M059J (cell line): Measurements from ENCODE around the gene TCEAL7. TPM values are rescaled to one million over a fixed set of nuclear protein-coding genes. Genes with fewer than 3 reads are reported as not detected.
A peak's percentile ranks its signal among the peaks of the same experiment; 100 is the strongest.

Experiments
- DNase-seq: peaks from one replicate; pipeline ENCODE4 v3.0.0-alpha.2; 2012; ENCODE audit warnings: low read depth
- total RNA-seq: library from RNA; depleted of rRNA; stranded (reverse); fragments of >200 nt; shearing (Covaris generic); gene quantifications from 2 replicates; pipeline ENCODE4 v1.2.3, GENCODE V29; 2014; rRNA removed

Gene TCEAL7
- total RNA-seq, 1 experiment from 2014 or later: 6.3 TPM

DNA sequence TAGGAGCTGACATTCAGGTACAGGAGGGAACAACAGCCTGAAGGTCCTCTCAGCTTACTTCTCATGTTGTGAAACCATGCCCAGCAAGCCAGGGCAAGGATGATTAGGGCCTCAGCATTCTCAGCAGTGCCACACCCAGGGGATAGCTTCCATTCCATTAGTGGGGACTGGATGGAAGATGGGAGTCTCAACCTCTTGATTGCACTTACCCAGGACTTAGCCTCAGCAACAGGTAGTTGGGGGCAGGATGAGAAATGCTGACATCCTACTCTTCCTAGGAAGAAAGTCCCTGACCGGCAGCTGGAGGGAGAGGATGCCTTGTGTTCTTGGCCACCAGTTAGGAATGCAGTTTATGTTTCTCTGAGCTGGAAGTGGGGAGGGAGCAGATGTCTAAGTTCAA, 37.5 kb downstream of the TCEAL7 start:
- DNase-seq: no peak

DNA sequence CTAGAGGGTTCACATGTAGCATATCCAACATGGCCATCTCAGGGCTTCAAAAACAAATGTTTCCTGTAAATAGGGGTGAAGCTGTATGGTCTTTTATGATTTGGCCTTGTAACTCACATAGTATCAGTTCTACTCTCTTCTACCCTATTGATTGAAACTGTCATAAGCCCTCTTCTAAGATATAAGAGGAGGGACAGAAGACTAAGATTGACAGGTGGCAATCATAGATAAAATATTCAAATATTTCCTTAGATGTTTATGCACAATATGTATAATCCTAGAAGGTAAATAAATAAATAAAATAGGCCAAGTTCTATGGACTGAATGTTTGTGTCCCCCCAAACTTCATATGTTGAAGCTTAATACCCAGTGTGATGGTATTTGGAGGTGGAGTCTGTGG, 39.4 kb downstream of the TCEAL7 start:
- no peak for DNase-seq

DNA sequence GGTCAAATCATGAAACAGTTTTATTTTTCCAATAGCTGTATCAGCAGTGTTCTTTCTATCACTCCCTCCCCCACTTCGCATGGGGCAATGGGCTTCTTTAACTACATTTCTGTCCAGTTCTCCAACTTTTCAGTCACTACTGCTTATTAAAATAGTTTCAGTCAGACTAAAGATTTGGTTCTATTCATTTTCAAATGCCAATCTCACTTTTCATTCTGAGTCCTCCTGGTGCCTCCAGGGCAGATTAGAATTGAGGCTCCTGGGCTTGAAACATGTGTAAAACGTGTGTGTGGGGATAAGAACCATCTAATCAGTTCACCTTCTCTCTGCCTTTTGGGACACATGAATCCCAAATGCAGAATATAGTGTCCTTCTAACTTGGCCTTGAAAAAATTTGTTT, 42.8 kb downstream of the TCEAL7 start:
- no peak for DNase-seq

DNA sequence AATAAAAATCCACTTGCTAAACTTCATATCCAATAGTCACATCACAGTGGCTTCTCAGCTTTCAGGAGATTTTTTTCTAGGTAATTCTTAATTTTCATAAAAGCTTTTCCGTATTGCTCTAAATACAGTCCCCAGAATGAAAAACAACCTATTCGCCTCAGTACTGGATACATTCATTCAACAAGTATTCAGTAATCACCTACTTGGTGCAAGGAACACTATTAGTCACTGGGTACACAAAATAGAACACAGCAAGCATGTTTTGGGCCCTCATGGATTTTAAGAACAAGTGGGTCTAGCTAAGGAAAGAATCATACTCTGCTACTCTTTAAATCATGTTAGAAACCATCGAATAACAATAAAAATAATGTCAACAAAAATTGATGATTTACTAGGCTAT, 43.5 kb downstream of the TCEAL7 start:
- no peak for DNase-seq

- peak; percentile 62 for DNase-seq
Observed at GRCh38 chrX:103376118-103376978, 46.3 kb downstream of the TCEAL7 start, which contains the start of gene BEX3. Gene BEX3 (plus strand): TSS chrX:103376538. CDS start chrX:103377522, 984 bp downstream.

DNA sequence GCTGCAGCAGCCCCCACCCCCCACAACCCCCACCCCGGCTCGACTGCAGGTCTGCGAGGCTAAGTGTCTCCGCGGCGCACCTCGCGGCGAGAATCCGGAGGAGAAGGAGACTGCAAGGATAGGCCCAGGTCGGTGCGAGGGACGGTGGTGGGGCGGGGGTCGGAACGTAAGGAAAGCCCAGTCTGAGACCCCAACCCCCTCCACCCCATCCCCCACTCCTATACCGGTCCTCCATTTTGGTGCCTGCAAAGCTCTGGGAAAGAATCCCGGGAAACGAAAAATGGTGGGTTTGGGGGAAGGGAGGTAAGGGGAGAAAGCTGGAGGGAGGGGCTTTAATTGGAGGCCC, 46.9 kb downstream of the TCEAL7 start:
- peak; percentile 33 for DNase-seq

DNA sequence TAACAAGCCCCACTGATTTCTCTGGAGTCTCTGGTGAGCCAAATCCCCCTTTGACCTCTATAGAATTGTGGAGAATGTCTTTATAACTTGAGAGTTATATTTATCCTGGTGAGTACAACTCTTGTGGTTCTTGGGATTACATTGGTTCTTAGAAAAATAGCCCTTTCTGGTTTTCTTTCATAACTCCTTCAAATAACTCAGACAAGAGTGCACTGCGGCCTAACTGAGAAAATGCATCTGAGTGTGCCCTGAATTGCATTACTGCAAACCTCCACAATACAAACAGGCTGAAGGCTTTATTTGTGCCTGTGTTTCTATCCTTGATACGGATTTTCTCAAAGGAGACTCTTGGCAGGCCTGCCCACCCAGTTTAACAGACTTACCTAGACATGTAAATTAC, 49.0 kb downstream of the TCEAL7 start:
- DNase-seq: no peak

Other genes starting within 250 kb of the TCEAL7 start
- gene NXF3, start 237.1 kb upstream of the TCEAL7 start, total RNA-seq: 1.4 and 5.2 TPM in 2 replicates
- gene BEX4, start 115.1 kb upstream of the TCEAL7 start, total RNA-seq: 6.3 and 7.3 TPM in 2 replicates
- gene TCEAL8, start 75.1 kb upstream of the TCEAL7 start, total RNA-seq: 160 and 176 TPM in 2 replicates
- not detected in 2 replicates for gene TCEAL5, start 53.5 kb upstream of the TCEAL7 start, total RNA-seq
- 8.9 and 15.4 TPM in 2 replicates for gene BEX2, start 19.2 kb upstream of the TCEAL7 start, total RNA-seq
- 261 TPM in 2 replicates for gene TCEAL9, start 26.3 kb downstream of the TCEAL7 start, total RNA-seq
- 437 and 579 TPM in 2 replicates for gene BEX3, start 46.3 kb downstream of the TCEAL7 start, total RNA-seq
- 0.07 TPM in 1 of 2 replicates, not detected in the other for gene RAB40A, start 189.2 kb downstream of the TCEAL7 start, total RNA-seq